Astrocyte of the cerebellum (primary cell): ENCODE results near the gene AKAP12.

Experiments used
- DNase-seq: peaks from one replicate; pipeline ENCODE4 v3.0.0-alpha.2; 2011; ENCODE audit warnings: low read depth
- H3K4me3 ChIP-seq: 2 replicates; pipeline ENCODE4 v1.5.1; 2011; ENCODE audit warnings: mild to moderate bottlenecking, low read depth, low read length, moderate library complexity
- in situ Hi-C: cut with HindIII; loops from 2 replicates; pipeline ENCODE4 v1.10.0; 2017; ENCODE audit warnings: low sequenced_read_pairs
- TF ChIP-seq, protein P1 (sequence below): IDR thresholded peaks from 2 replicates; pipeline ENCODE4 v1.5.1; 2012; ENCODE audit warnings: low read length, low read depth, moderate library complexity, mild to moderate bottlenecking; ENCODE audit errors: missing control alignments

The AKAP12 gene

GRCh38 chr6:151391471-151392413, 152.0 kb downstream of the AKAP12 start, which contains the start of gene ZBTB2:
ZBTB2 (minus strand) TSS chr6:151391559; CDS start chr6:151373637, 17,922 bp downstream.
- DNase-seq = peak; percentile 54
- peak within 1 kb of the TSS; percentile 89 for H3K4me3 ChIP-seq
- in situ Hi-C loops = no loop called here
- TF ChIP-seq, protein P1, sequence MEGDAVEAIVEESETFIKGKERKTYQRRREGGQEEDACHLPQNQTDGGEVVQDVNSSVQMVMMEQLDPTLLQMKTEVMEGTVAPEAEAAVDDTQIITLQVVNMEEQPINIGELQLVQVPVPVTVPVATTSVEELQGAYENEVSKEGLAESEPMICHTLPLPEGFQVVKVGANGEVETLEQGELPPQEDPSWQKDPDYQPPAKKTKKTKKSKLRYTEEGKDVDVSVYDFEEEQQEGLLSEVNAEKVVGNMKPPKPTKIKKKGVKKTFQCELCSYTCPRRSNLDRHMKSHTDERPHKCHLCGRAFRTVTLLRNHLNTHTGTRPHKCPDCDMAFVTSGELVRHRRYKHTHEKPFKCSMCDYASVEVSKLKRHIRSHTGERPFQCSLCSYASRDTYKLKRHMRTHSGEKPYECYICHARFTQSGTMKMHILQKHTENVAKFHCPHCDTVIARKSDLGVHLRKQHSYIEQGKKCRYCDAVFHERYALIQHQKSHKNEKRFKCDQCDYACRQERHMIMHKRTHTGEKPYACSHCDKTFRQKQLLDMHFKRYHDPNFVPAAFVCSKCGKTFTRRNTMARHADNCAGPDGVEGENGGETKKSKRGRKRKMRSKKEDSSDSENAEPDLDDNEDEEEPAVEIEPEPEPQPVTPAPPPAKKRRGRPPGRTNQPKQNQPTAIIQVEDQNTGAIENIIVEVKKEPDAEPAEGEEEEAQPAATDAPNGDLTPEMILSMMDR = no peak

DNA sequence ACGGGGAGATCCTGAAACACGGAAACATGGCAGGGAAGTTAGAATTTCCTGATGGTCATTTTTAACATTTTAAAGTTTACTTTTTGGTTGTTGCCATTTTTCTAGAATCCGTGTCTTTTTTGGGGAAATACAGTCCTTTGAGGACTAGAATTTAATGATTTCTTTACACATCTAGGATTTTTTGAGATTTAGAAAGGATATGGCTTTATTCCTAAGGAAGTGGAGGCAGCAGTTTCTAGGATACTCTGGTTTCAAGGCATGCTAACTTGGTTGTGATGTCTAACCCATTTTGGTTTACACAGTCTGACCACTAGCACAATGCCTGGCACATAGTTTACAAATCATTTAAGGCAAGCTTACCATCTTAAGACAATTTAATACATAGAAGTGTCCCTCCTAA, 152.7 kb downstream of the AKAP12 start:
- in situ Hi-C loops = no loop called here
- TF ChIP-seq, protein P1 = no peak
- H3K4me3 ChIP-seq = peak overlapping the region; percentile 89
- DNase-seq = no peak

DNA sequence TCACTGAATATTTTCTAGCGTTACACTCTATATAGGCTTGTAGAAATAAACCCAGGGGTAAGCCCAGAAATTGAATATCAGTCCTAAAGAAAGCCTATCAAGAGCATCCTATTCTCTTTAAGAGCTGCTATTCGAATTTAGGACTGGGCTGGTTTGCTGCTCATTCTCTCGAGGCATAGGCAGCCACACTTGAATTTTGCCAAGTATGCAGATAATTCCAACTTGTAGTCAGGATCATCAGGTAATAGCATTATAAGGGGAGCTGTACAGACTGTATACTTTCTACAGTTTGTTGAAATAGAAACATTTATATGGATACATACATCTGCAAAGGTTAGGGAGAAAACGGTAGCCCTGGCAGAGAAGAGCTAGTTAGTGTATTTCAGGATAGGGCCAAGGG, 153.6 kb downstream of the AKAP12 start:
- DNase-seq = no peak
- peak overlapping the region; percentile 89 for H3K4me3 ChIP-seq
- TF ChIP-seq, protein P1 = no peak
- in situ Hi-C loops = no loop called here

- in situ Hi-C loops = no loop called here
- TF ChIP-seq, protein P1 = no peak
- DNase-seq = no peak
- no peak overlapping the region for H3K4me3 ChIP-seq
These were observed 159.9 kb downstream of the AKAP12 start for GRCh38 chr6:151399679-151400078.

GRCh38 chr6:151400473-151400872, 160.7 kb downstream of the AKAP12 start:
- in situ Hi-C loops = no loop called here
- no peak overlapping the region for H3K4me3 ChIP-seq
- TF ChIP-seq, protein P1 = no peak
- DNase-seq = no peak

DNA sequence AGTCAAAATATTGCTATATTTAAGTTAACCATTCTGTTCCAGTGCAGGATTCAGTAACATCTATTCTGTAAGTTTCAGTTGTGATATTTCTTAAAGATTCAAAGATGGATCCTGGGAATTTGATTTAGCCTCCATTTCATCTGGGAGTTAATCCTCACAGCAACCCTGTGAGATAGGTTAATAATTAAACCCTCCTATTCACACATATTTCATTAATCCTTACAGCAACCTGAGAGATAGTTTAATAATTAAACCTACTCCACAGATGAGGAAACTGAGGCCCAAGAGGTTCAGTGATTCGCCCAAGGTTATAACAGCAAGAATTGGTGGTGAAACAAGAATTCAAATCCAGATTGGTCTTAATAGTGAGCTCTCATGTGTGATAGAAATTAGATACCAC, 162.5 kb downstream of the AKAP12 start:
- TF ChIP-seq, protein P1 = no peak
- in situ Hi-C loops = no loop called here
- no peak overlapping the region for H3K4me3 ChIP-seq
- no peak for DNase-seq
